Neural progenitor cell (in vitro differentiated cells): ENCODE data around the gene LMAN2L.

ENCODE experiments used
- EZH2phosphoT487 ChIP-seq: fragments of 200-600 bp; sonication (generic); IDR thresholded peaks from 2 replicates; pipeline ENCODE4 v1.6.1; 2017; ENCODE audit warnings: antibody characterized with exemption
- TF ChIP-seq, protein P1 (sequence below): fragments of 200-600 bp; sonication (generic); IDR thresholded peaks from 2 replicates; pipeline ENCODE4 v1.5.1; 2017; ENCODE audit warnings: antibody characterized with exemption, mild to moderate bottlenecking

DNA sequence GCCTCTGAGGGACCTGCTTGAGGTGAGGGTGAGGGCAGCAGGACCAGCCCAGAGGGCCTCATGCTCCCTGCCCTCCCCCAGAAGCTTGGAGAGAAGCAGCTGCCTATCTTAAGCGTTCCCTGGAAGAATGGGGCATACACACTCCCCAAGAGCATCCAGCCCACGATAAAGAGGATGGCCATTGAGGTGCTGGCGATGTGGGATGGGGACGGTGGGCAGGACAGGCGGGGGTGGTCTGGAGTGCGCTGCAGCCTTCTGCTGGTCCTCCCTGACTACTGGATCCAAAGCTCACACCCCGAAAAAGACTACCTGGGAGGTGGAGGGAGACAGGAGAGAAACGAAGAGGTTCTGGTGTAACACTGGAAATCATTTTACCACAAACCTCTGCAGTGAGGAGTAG is 45.6 kb downstream of the LMAN2L start:
- no peak for TF ChIP-seq EZH2phosphoT487
- TF ChIP-seq, protein P1, sequence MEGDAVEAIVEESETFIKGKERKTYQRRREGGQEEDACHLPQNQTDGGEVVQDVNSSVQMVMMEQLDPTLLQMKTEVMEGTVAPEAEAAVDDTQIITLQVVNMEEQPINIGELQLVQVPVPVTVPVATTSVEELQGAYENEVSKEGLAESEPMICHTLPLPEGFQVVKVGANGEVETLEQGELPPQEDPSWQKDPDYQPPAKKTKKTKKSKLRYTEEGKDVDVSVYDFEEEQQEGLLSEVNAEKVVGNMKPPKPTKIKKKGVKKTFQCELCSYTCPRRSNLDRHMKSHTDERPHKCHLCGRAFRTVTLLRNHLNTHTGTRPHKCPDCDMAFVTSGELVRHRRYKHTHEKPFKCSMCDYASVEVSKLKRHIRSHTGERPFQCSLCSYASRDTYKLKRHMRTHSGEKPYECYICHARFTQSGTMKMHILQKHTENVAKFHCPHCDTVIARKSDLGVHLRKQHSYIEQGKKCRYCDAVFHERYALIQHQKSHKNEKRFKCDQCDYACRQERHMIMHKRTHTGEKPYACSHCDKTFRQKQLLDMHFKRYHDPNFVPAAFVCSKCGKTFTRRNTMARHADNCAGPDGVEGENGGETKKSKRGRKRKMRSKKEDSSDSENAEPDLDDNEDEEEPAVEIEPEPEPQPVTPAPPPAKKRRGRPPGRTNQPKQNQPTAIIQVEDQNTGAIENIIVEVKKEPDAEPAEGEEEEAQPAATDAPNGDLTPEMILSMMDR = no peak
